GM19043 (cell line): Measurements from ENCODE around the gene SH2D4B.
"Not testable (repeated sequence)": the region's sequence is repeated elsewhere in the genome, so short reads cannot be mapped to it uniquely, and the experiment has no call there.

Experiments used
- ATAC-seq: cut with Tn5 transposase; IDR thresholded peaks from one replicate; pipeline ENCODE4 v1.9.1; 2021; ENCODE audit warnings: low read depth; ENCODE audit not compliant: unreplicated experiment

SH2D4B gene

DNA sequence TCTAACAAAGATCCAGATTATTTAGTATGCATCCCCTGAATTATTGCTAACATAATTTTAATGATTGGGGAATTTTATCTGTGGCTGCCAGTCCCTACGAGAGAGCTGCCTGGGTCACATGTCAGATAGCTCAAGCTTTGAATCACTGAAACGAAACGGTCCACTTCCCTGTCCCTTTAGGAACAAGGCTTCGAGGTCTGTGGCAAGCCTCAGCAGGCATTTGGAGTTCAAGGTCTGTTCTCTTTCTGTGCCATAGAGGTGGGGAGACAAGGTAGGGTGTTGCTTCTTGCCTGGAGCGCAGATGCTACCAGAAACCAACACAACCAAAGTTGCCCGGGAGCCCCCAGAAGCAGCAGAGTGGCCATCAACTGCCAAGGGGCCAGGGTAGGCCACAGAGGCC lies 13.9 kb upstream of the SH2D4B start:
- ATAC-seq, result no peak

DNA sequence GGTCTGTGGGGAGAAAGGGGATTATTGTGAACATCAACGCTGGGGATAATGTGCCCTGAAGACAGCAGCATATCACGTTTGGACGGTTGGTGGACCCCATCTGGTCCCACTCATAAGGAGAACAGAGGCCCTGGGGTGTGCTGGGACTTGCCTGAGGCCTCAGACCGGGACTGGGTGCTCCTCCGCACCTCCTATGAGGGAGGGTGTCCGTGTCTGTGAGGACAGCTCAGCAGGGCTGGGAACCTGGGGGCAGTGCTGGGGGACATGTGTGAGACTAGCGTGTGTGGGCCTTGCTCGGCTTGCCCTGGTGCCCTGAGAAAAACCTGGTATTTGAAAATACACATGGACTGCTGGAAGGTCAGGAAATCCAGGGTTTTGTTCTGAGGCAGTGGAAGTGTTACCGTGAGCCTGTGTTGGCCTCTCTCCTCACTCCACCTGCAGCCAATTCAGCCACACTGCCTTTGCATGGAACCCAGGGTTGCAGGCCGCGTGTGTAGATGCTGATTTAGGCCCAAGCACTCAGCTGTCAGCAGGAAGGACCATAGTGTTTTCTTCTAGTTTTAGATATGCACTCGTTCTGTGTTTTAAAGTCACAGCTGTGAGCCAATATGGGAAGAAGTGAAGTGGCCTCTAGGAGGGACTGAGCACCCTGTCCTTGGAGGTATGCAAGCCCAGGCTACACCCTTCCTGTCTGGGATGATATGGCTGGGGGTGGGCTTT lies 13.4 kb upstream of the SH2D4B start:
- ATAC-seq, result no peak

DNA sequence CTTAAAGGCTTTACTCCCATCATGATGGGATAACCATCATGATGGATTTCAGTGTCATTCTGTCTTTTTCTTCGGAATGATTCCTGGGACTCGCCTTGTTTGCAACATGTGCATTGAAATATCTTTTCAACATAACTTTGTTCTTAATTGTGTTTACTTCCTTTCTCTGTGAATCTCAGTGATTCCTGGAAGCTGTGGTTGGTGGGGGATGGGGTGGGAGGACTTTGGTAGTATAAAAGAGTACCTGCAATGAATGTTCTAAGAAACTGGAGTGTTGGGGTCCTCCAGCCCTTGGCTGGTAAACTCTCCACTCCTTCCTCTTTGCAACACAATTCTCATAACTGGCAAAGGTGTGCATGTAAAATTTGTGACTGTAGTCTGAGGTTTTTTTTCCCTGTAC lies 11.5 kb upstream of the SH2D4B start:
- ATAC-seq, result no peak

DNA sequence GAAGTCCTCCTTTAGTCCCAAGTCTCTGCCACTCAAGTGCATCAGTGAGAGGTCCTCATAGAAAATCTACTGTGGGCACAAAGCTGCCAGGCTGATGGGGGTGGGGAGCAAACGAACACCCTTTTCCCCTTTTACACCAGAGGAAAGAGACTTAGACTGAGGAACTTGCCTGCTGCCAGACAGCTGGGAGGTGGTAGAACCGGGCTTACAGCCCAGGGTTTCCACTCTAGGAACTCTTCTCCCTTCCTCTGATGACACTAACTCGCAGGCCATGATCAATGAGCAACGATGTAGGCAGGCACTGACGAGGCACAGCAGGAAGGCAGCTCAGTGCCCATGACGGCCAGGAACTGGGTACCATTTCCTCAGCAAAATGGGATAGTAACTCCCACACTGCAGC lies 11.0 kb upstream of the SH2D4B start:
- no peak for ATAC-seq

GRCh38 chr10:80528185-80528700 lies 9.5 kb upstream of the SH2D4B start:
- ATAC-seq, result no peak

DNA sequence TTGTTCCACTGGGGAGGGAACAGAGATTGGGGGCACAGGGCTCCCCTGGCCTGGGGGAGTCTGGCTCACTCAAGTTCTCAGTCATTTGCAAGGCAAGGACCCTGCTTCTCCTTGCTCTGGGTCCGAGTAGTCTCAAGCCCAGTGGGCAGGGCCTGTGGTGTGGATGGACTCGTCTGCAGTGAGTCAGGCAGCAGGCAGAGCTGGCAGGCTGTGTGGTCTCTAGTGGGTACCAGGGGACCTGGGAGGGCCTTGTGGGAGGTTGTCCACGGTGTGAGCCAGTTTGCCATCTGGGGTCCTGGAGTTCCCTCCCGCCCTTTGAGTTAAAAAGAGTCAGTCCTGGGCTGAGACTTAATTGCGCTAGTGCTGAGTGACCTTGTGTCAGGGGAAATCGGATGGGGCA lies 8.8 kb upstream of the SH2D4B start:
- ATAC-seq, result no peak

- ATAC-seq, result no peak
These were observed 8.1 kb upstream of the SH2D4B start for GRCh38 chr10:80529604-80530003.

DNA sequence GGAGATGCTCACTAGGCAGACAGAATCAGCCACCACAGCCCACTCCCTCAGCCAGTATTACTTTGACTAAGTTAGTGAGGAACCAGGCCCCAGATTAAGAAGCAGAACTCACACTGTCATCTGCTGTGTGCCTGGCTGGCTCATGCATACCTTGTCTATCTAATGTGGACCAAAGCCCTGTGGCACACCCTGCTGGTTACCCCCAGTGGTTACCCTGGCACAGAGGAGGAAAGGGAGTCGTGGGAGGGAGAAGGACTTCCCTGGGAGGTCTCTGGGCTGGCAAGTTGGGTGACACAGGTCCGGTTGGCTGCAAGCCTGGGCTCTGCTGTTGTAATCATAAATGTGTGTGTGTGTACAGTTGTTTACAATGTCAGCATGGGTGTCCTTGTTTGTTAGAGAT lies 7.5 kb upstream of the SH2D4B start:
- no peak for ATAC-seq

DNA sequence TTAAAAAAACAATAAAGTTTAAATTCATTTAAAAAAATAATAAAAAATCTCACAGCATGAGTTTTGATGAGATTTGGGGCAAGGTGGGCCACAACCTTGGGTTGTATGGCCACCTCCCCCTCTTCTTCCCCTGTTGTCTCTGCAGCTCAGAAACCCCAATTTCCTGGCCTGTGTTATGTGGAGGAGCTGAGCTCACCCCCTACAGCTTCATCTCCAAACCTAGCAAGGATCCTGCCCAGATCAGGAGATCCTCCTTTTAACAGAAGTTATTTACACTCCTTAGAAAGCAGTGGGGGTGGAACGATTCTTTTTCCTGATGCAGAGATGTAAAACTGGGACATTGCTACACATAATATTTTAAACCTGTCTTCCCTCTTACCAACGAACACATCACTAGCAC lies 6.9 kb upstream of the SH2D4B start:
- no peak for ATAC-seq

DNA sequence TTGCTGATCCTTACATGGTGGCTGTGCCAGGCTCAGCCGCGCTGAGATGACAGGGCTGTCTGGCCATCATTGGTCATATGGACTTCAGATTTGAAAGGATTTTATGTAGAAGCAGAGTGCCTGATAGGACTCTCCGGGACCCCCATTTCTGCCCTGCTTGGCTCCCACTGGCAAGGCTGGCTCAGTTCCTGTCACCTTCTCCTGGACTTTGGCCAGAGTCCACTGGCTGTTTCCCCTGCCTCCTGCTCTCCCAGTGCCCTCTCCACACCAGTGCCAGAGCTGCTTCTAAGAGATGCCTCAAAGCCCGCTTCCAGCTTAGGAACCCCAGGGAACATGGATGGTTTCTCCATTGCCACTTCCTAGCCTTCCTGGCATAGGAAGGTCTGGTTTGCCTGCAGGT lies 5.1 kb upstream of the SH2D4B start:
- no peak for ATAC-seq

- ATAC-seq, result not testable (repeated sequence)
These were observed 3.6 kb upstream of the SH2D4B start for GRCh38 chr10:80534059-80534458.

DNA sequence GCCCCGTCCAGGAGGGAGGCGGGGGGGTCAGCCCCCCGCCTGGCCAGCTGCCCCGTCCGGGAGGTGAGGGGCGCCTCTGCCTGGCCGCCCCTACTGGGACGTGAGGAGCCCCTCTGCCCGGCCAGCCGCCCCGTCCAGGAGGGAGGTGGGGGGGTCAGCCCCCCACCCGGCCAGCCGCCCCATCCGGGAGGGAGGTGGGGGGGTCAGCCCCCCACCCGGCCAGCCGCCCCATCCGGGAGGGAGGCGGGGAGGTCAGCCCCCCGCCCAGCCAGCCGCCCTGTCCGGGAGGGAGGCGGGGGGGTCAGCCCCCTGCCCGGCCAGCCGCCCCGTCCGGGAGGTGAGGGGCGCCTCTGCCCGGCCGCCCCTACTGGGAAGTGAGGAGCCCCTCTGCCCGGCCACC lies 3.1 kb upstream of the SH2D4B start:
- ATAC-seq, result not testable (repeated sequence)

DNA sequence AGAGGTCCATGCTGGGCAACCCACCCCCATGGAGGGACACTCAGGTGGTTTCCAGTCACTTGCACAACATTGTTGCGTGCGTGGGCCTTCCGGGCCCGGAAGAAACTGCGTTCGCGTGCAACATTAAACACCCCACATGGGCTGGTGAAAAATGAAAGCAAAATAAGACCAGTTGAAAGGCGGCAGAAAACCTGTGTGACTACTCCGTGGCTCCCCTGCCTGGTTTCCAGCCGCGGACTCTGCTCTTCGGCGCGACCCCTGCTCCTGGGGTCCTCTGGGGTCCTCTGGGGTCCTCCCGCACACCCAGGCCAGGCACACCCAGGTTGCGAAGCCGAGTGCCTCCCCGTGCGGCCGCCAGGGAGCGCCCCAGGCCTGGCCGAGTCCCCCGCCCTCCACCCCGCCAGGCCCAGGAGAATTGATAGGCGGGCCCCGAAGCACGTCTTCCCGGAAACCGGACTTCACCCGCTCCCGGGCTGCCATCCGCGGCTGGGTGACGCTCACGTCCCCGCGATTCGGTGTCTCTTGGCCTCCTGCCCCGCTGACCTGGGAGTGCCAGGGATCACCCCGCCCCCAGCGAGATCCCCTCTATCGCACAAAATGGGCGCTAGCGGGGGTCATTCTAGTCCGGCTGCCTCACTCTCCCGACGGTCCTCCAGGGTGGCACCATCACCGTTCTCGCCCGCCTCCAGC lies 1.9 kb upstream of the SH2D4B start:
- ATAC-seq, result peak; percentile 74

GRCh38 chr10:80536361-80536835 lies 1.3 kb upstream of the SH2D4B start:
- ATAC-seq, result no peak

DNA sequence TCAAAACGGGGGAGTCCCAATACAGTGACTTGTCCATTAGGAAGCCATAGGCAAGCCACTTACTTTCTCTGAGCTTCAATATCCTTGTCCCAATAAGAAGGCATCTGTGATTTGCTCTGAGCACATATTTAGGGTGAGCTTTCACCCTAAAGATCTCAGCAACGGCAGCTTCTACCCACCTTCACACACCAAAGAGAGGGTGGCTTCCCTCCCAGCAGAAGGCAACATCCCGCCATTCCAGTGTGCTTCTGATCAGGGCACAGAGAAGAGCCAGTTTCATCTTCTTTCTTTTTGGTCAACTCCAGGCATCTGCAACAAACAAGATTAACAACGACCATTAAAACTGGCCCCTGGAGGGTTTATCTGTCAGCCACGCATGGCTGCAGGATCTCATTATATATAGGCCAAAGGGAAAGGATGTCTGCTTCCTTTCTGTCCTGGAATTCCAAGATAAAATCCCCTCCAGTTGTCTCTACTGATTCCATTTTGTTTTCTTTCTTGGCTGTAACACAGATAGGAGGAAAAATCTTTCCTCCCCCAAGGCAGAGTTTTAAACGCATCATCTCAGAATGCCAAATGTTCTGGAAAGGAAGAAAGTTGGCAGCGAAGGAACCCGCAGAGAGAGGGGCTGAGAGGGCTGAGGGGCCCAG lies 491 bp upstream of the SH2D4B start:
- ATAC-seq, result no peak

DNA sequence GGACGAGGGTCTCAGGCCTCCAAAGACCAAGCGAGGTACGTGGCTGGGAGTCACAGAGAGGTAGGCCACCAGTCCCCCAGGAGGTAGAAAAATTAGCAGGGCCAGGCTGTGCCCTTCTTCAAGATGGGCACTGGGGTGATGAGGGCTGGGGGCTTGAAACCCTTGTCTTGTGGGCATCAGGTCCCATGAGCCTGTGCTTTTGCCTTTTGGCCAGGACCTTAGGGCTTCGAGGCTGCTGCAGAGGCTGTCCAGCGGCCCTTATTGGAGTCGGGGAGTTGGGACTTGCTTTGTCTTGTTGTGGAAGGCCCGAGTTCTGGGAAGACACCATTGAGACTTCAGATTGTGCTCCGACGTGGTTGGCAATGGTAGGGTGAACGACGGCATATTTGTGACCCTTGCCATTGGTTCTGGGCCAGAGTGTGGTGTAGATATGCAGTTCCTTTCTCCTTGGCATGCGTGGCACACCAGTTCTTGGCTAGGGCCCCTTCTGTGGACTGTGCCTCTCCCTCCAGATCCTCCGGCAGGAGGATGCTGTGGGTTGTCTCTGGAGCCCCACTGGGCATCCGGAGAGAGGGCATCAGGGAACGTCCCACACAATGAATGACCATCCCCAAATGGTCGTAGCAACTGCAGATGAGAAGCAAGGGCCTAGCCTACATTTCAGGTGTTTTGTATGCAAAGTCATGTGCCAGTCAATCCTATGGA lies 931 bp downstream of the SH2D4B start:
- no peak for ATAC-seq

DNA sequence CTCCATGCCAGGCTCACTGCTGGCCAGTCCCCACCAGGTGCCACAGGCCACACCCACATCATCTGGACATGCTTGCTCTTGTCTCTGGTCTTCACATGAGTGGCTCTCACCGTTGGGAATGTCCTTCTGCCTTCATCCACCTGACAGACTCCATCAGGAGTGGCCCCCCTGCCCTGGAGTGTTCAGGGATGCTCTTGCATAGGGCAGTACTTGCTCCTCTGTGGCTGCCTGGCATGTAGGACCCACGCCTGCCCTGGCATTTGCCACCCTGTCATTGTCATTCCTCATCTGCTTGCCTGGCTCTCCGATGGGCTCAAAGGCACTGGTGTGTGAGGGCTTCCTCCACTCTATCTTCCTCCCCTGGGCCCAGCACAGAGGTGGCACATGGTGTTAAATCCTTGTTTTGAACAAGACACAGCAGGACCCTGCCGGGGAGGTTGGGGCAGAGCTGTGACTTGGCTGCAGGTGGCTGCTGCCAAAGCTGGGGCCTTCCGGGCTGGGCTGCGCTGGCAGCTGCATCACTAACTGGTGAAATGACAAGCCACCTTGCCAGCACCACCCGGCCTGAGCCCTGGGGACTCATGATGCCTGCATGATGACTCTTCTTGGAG lies 1.8 kb downstream of the SH2D4B start:
- no peak for ATAC-seq

- no peak for ATAC-seq
These were observed 2.4 kb downstream of the SH2D4B start for GRCh38 chr10:80540136-80540535.

GRCh38 chr10:80540618-80540980 lies 2.9 kb downstream of the SH2D4B start:
- no peak for ATAC-seq

DNA sequence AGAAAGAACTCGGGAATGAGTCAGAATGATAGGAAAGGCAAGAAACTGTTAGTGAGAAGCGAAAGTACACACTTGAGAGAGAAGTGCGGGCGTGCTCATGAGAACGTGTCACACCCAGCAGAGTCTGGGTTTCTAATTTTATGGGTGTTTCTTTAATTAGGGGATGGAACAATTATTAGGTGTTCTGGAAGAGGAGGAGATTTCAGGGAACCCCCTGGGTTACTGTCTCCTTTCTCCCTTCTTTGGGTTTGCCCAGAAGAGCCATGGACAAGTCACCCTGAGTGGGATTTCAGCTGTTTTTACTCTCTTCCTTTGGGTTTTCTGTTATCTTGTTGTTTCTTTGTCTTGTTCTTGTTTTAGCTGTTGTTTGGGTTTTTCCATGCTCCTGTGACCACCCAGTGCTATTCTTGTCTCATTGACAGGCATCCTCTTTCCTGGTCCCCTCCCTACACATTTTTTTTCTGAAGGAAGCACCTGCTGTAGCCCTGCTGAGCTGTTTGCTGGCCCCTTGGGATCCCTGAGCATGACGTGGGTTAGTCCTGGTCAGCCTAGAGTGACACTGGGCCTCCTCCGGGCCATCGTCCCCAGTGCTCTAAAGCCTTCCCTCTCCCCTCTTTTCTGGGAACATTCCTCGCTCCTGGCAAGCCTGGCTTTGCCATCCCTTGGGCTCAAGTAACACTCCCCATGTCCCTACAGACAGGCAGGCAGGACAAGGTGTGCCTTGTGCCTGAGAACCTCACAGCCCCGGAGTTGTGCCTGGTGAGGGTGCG lies 3.5 kb downstream of the SH2D4B start:
- peak; percentile 54 for ATAC-seq
